Gastrocnemius medialis (tissue), 4 donors: ENCODE measurements around the gene SNX10. TPM values are rescaled to one million over a fixed set of nuclear protein-coding genes. Genes with fewer than 3 reads are reported as not detected.

Experiments
- ATAC-seq, 2 donors: fragments of 150-250 bp; one replicate each; pipeline ENCODE4 v1.9.1; 2016
- DNase-seq, 2 donors: peaks; one replicate each; pipeline ENCODE4 v3.0.0-alpha.2; 2019
- H3K27ac ChIP-seq, 4 donors: fragments of 200-600 bp; sonication (generic); 1 replicate in 1 of 4; 2 replicates in 3 of 4; pipeline ENCODE4 v1.5.1; 2016 to 2018; ENCODE audit warnings: mild to moderate bottlenecking in 2 of 4, moderate library complexity in 1 of 4
- H3K27me3 ChIP-seq, 3 donors: fragments of 200-600 bp; sonication (generic) in 2 of 3; 1 replicate in 1 of 3; 2 replicates in 2 of 3; pipeline versions ENCODE4 v1.5.1 to v1.6.0; 2016 to 2019; ENCODE audit warnings: mild to moderate bottlenecking in 1 of 3, moderate library complexity in 1 of 3
- H3K36me3 ChIP-seq, 2 donors: fragments of 200-600 bp; sonication (generic) in 1 of 2; one replicate each; pipeline ENCODE4 v1.5.1; 2017 to 2018
- H3K4me1 ChIP-seq, 2 donors: fragments of 200-600 bp; sonication (generic) in 1 of 2; one replicate each; pipeline ENCODE4 v1.5.1; 2016 to 2017; ENCODE audit warnings: mild to moderate bottlenecking in 2 of 2
- H3K4me3 ChIP-seq, 4 donors: fragments of 200-600 bp; sonication (generic) in 3 of 4; 1 replicate in 1 of 4; 2 replicates in 3 of 4; pipeline ENCODE4 v1.5.1; 2016 to 2019; ENCODE audit warnings: mild to moderate bottlenecking in 2 of 4
- H3K9me3 ChIP-seq, 3 donors: fragments of 200-600 bp; sonication (generic) in 2 of 3; 1 replicate in 1 of 3; 2 replicates in 2 of 3; pipeline ENCODE4 v1.5.1; 2016 to 2019
- CTCF ChIP-seq, 5 experiments: fragments of 450-650 bp in 3 of 5; fragments of 200-600 bp in 2 of 5; sonication (generic) in 2 of 5; IDR thresholded peaks in 4 of 5; conservative IDR thresholded peaks in 1 of 5; 1 replicate in 4 of 5; 2 replicates in 1 of 5; pipeline ENCODE4 v1.5.1; 2016 to 2019; ENCODE audit warnings: antibody characterized with exemption in 5 of 5, mild to moderate bottlenecking in 3 of 5, moderate library complexity in 3 of 5
- POLR2A ChIP-seq, 2 donors: fragments of 450-650 bp; IDR thresholded peaks; one replicate each; pipeline ENCODE4 v1.6.1; 2017; ENCODE audit warnings: antibody characterized with exemption in 2 of 2, mild to moderate bottlenecking in 2 of 2, moderate library complexity in 2 of 2
- in situ Hi-C, 4 donors: fragments of 200-750 bp; cut with MboI; loops; one replicate each; pipeline versions ENCODE4 v1.15.0 to v1.8.0; 2017; ENCODE audit warnings: low sequenced_read_pairs in 4 of 4
- intact Hi-C: fragments of 100-400 bp; cut with DNase I; formaldehyde crosslinking; loops from one replicate; pipeline ENCODE4 v1.15.1; 2023; ENCODE audit warnings: low total_unique reads
- total RNA-seq, 4 donors: library from RNA; depleted of rRNA; stranded (reverse); fragments of >200 nt; gene quantifications; one replicate each; pipeline versions ENCODE4 v1.1.0 to v1.2.3, GENCODE V29; 2016

The SNX10 gene
- total RNA-seq, 4 donors from 2014 or later, result 1.2 to 1.9 (median 1.3) TPM; not detected in 1

DNA sequence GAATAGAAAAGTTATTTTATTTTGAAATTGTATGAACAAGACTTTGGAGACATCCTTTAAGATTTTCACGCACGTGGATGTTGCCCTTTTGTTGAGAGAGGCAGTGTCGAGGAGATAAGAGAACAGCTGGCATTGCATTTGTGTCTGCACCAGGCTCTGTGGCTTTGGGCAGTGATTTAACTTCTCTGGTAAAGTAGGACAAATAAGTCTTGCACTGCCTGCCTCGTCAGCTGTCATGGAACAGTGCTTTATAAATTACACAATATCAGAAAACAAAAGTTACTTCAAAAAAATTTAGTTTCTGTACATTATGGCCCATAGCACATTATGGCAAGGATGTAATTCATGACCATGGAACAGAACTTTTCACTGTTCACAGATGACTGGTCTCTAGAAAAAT, 20.1 kb downstream of the SNX10 start:
- no peaks in the 10 kb centered on the region for H3K27me3 ChIP-seq
- TF ChIP-seq POLR2A (IDR thresholded peaks at IDR 0.05) (no peak), CTCF (IDR thresholded peaks at IDR 0.05 in 4 of 5, conservative IDR thresholded peaks at IDR 0.05 in 1 of 5) (no peak)
- in situ Hi-C loops, result no loop called here
- no peaks in the 10 kb centered on the region for H3K9me3 ChIP-seq
- H3K4me3 ChIP-seq, result no peak overlapping the region
- no peaks in the 10 kb centered on the region for H3K36me3 ChIP-seq
- no peak overlapping the region for H3K27ac ChIP-seq
- H3K4me1 ChIP-seq, result no peaks in the 10 kb centered on the region
- intact Hi-C loops, result no loop called here
- no peak for DNase-seq
- no peak for ATAC-seq

- Histone ChIP-seq H3K36me3 (no peaks in the 10 kb centered on the region), H3K27ac (no peak overlapping the region), H3K4me1 (no peaks in the 10 kb centered on the region), H3K27me3 (no peaks in the 10 kb centered on the region), H3K4me3 (no peak overlapping the region), H3K9me3 (no peaks in the 10 kb centered on the region)
- TF ChIP-seq CTCF (IDR thresholded peaks at IDR 0.05 in 4 of 5, conservative IDR thresholded peaks at IDR 0.05 in 1 of 5), result no peak
- TF ChIP-seq POLR2A (IDR thresholded peaks at IDR 0.05), result no peak
- in situ Hi-C loops (no loop called here), intact Hi-C loops (no loop called here)
- ATAC-seq, result no peak
- DNase-seq, result no peak
Measured at GRCh38 chr7:26317211-26317610, 25.5 kb downstream of the SNX10 start.

GRCh38 chr7:26318921-26319320, 27.3 kb downstream of the SNX10 start:
- Histone ChIP-seq H3K27me3 (no peaks in the 10 kb centered on the region), H3K9me3 (no peaks in the 10 kb centered on the region), H3K4me1 (no peaks in the 10 kb centered on the region), H3K36me3 (no peaks in the 10 kb centered on the region), H3K27ac (no peak overlapping the region), H3K4me3 (no peak overlapping the region)
- intact Hi-C loops (no loop called here), in situ Hi-C loops (no loop called here)
- TF ChIP-seq CTCF (IDR thresholded peaks at IDR 0.05 in 4 of 5, conservative IDR thresholded peaks at IDR 0.05 in 1 of 5) (no peak), POLR2A (IDR thresholded peaks at IDR 0.05) (no peak)
- ATAC-seq (no peak), DNase-seq (no peak)

DNA sequence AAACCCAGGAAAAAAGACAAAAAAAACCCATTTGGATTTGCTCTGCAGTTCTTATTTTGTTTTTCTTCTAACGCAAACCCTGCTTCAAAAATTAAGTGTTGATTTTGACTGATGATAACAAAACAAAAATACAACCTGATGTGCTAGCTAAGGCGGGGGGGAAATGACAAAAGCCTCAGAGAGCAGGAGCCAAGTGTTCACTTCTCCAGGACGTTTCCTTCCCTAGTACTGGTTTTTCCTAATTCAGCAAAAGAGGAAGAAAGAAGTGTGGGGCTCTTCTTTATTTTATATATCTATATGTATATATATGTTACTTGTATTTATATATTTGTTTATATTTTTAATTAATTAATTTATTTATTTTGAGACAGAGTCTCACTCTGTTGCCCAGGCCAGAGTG, 28.0 kb downstream of the SNX10 start:
- no peaks in the 10 kb centered on the region for H3K9me3 ChIP-seq
- no peaks in the 10 kb centered on the region for H3K27me3 ChIP-seq
- no peak overlapping the region for H3K27ac ChIP-seq
- TF ChIP-seq POLR2A (IDR thresholded peaks at IDR 0.05) (no peak), CTCF (IDR thresholded peaks at IDR 0.05 in 4 of 5, conservative IDR thresholded peaks at IDR 0.05 in 1 of 5) (no peak)
- H3K36me3 ChIP-seq, result no peaks in the 10 kb centered on the region
- ATAC-seq (no peak), DNase-seq (no peak)
- in situ Hi-C loops (no loop called here), intact Hi-C loops (no loop called here)
- no peak overlapping the region for H3K4me3 ChIP-seq
- no peaks in the 10 kb centered on the region for H3K4me1 ChIP-seq

GRCh38 chr7:26320878-26321277, 29.2 kb downstream of the SNX10 start:
- Histone ChIP-seq H3K9me3 (no peaks in the 10 kb centered on the region), H3K27me3 (no peaks in the 10 kb centered on the region), H3K4me3 (no peak overlapping the region), H3K4me1 (no peaks in the 10 kb centered on the region), H3K36me3 (no peaks in the 10 kb centered on the region), H3K27ac (no peak overlapping the region)
- TF ChIP-seq CTCF (IDR thresholded peaks at IDR 0.05 in 4 of 5, conservative IDR thresholded peaks at IDR 0.05 in 1 of 5) (no peak), POLR2A (IDR thresholded peaks at IDR 0.05) (no peak)
- ATAC-seq, result no peak
- in situ Hi-C loops (no loop called here), intact Hi-C loops (no loop called here)
- no peak for DNase-seq
